ENCODE measurements around the gene UNC5A.

UNC5A gene

GRCh38 chr5:176803943-176804498 lies 6.3 kb upstream of the UNC5A start (continued):
- TF ChIP-seq ZNF449 (tag by site-specific recombination; IDR thresholded peaks at IDR 0.05) = no peak
- no peak for TF ChIP-seq ZFP41 (tag by site-specific recombination; IDR thresholded peaks at IDR 0.05; ENCODE audit: borderline replicate concordance)
- peak; percentile 67; the same call in 1 of the 2 replicates for TF ChIP-seq ZNF600 (tag by site-specific recombination; IDR thresholded peaks at IDR 0.05)
- TF ChIP-seq REST (tag by site-specific recombination; IDR thresholded peaks at IDR 0.05) = peak; percentile 99
- no peak for TF ChIP-seq GLI2 (tag by site-specific recombination; IDR thresholded peaks at IDR 0.05; ENCODE audit: borderline replicate concordance, low read depth)

GRCh38 chr5:176806137-176806536 lies 4.2 kb upstream of the UNC5A start:
- Histone ChIP-seq H3K36me3 (ENCODE audit: control insufficient read depth in 2 of 2, insufficient read depth in 1 of 2, low read length in 2 of 2) (no peaks in the 10 kb centered on the region), H3K27ac (ENCODE audit: extremely low read depth, low read depth, low read length) (no peak overlapping the region), H3K9me3 (ENCODE audit: control insufficient read depth, insufficient read depth, low read depth, low read length) (no peaks in the 10 kb centered on the region), H3K4me3 (ENCODE audit: low read depth, low read length) (no peak overlapping the region), H3K4me1 (ENCODE audit: control insufficient read depth, insufficient read depth, low read length) (no peaks in the 10 kb centered on the region)
- POLR2A ChIA-PET = no interaction called here
- TF ChIP-seq, protein P1, sequence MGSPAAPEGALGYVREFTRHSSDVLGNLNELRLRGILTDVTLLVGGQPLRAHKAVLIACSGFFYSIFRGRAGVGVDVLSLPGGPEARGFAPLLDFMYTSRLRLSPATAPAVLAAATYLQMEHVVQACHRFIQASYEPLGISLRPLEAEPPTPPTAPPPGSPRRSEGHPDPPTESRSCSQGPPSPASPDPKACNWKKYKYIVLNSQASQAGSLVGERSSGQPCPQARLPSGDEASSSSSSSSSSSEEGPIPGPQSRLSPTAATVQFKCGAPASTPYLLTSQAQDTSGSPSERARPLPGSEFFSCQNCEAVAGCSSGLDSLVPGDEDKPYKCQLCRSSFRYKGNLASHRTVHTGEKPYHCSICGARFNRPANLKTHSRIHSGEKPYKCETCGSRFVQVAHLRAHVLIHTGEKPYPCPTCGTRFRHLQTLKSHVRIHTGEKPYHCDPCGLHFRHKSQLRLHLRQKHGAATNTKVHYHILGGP (tag by site-specific recombination; IDR thresholded peaks at IDR 0.05) = no peak
- TF ChIP-seq ZNF521 (tag by site-specific recombination; IDR thresholded peaks at IDR 0.05) (no peak), REST (tag by site-specific recombination; IDR thresholded peaks at IDR 0.05) (peak; percentile 96), ZNF354C (tag by site-specific recombination; IDR thresholded peaks at IDR 0.05; ENCODE audit: borderline replicate concordance, low read depth) (no peak), GLI4 (tag by site-specific recombination; IDR thresholded peaks at IDR 0.05) (no peak)
- TF ChIP-seq, protein P2, sequence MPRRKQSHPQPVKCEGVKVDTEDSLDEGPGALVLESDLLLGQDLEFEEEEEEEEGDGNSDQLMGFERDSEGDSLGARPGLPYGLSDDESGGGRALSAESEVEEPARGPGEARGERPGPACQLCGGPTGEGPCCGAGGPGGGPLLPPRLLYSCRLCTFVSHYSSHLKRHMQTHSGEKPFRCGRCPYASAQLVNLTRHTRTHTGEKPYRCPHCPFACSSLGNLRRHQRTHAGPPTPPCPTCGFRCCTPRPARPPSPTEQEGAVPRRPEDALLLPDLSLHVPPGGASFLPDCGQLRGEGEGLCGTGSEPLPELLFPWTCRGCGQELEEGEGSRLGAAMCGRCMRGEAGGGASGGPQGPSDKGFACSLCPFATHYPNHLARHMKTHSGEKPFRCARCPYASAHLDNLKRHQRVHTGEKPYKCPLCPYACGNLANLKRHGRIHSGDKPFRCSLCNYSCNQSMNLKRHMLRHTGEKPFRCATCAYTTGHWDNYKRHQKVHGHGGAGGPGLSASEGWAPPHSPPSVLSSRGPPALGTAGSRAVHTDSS (tag by site-specific recombination; IDR thresholded peaks at IDR 0.05) = no peak
- CTCF ChIA-PET = interaction anchor here (2.2 kb wide), 1 partner anchor 146 kb away, joined by 12 read pairs; no protein-coding TSS in a partner anchor
